GM23248 (cell line): ENCODE measurements around the gene ESCO1.

ENCODE experiments used
- EZH2 ChIP-seq: fragments of 200-600 bp; sonication (generic); IDR thresholded peaks from 2 replicates; pipeline ENCODE4 v1.6.1; 2018; ENCODE audit warnings: antibody characterized with exemption, mild to moderate bottlenecking; ENCODE audit not compliant: insufficient read depth, poor library complexity, severe bottlenecking
- EZH2phosphoT487 ChIP-seq: fragments of 200-600 bp; sonication (generic); IDR thresholded peaks from 2 replicates; pipeline ENCODE4 v1.6.1; 2018; ENCODE audit warnings: antibody characterized with exemption, moderate library complexity, mild to moderate bottlenecking, low read depth; ENCODE audit not compliant: insufficient read depth

GRCh38 chr18:21593540-21594257 lies 6.8 kb downstream of the ESCO1 start:
- TF ChIP-seq EZH2 (no peak), EZH2phosphoT487 (no peak)
